Measurements from ENCODE around the gene CHST13.
"Not testable (repeated sequence)": the region's sequence is repeated elsewhere in the genome, so short reads cannot be mapped to it uniquely, and the experiment has no call there.

Gene CHST13

GRCh38 chr3:126530171-126531050 is 6.5 kb downstream of the CHST13 start:
- no peak overlapping the region for H3K4me3 ChIP-seq (ENCODE audit: low read depth in 1 of 2, low read length in 2 of 2)
- H3K9ac ChIP-seq (ENCODE audit: low read depth, low read length) = no peak overlapping the region
- H4K20me1 ChIP-seq (ENCODE audit: insufficient read depth, low read length) = no peaks in the 10 kb centered on the region
- peaks cover 3% of the 10 kb centered on the region for H3K27me3 ChIP-seq (ENCODE audit: insufficient read depth, low read length, poor library complexity)
- no peak overlapping the region for H2AFZ ChIP-seq (ENCODE audit: low read depth, low read length)
- DNase-seq (no peak), ATAC-seq (ENCODE audit: insufficient read depth, low read depth) (no peak)
- no peaks in the 10 kb centered on the region for H3K36me3 ChIP-seq (ENCODE audit: insufficient read depth, low read length)
- no peaks in the 10 kb centered on the region for H3K9me3 ChIP-seq (ENCODE audit: insufficient read depth, low read length, severe bottlenecking)
- H3K27ac ChIP-seq (ENCODE audit: low read length) = no peak overlapping the region
- no peaks in the 10 kb centered on the region for H3K4me1 ChIP-seq (ENCODE audit: insufficient read depth, low read length)
- no peak for TF ChIP-seq EZH2 (IDR thresholded peaks at IDR 0.05; ENCODE audit: borderline replicate concordance, low read depth, low read length, severe bottlenecking)
- no peak for TF ChIP-seq CTCF (IDR thresholded peaks at IDR 0.05; ENCODE audit: borderline replicate concordance, extremely low read depth, low read length, poor library complexity, severe bottlenecking)
- no peaks in the 10 kb centered on the region for H3K79me2 ChIP-seq (ENCODE audit: insufficient read depth, low read length)
- H3K4me2 ChIP-seq (ENCODE audit: insufficient read depth, low read length) = no peak overlapping the region

DNA sequence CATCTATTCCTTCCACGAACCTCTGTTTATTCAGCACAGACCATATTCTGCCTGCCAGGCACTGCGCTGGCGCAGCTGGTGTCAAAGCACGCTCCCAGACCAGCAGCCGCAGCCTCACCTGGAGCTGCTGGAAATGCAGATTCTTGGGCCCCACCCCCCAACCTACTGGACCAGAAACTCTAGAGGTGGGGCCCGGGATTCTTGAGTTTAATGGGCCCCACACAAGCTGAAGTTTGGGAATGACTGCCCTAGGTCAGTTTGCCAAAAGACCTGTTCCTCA is 7.0 kb downstream of the CHST13 start:
- Histone ChIP-seq H3K79me2 (ENCODE audit: insufficient read depth, low read length) (no peaks in the 10 kb centered on the region), H4K20me1 (ENCODE audit: insufficient read depth, low read length) (no peaks in the 10 kb centered on the region; the same call in 1 of the 2 replicates), H3K9ac (ENCODE audit: low read depth, low read length) (no peak overlapping the region), H3K9me3 (ENCODE audit: insufficient read depth, low read length, severe bottlenecking) (no peaks in the 10 kb centered on the region), H3K27ac (ENCODE audit: low read length) (no peak overlapping the region), H2AFZ (ENCODE audit: low read depth, low read length) (no peak overlapping the region), H3K4me1 (ENCODE audit: insufficient read depth, low read length) (no peaks in the 10 kb centered on the region), H3K36me3 (ENCODE audit: insufficient read depth, low read length) (no peaks in the 10 kb centered on the region), H3K4me2 (ENCODE audit: insufficient read depth, low read length) (no peak overlapping the region), H3K4me3 (ENCODE audit: low read depth in 1 of 2, low read length in 2 of 2) (no peak overlapping the region), H3K27me3 (ENCODE audit: insufficient read depth, low read length, poor library complexity) (peaks cover 3% of the 10 kb centered on the region)
- DNase-seq = no peak
- no peak for ATAC-seq (ENCODE audit: insufficient read depth, low read depth)
- no peak for TF ChIP-seq EZH2 (IDR thresholded peaks at IDR 0.05; ENCODE audit: borderline replicate concordance, low read depth, low read length, severe bottlenecking)
- TF ChIP-seq CTCF (IDR thresholded peaks at IDR 0.05; ENCODE audit: borderline replicate concordance, extremely low read depth, low read length, poor library complexity, severe bottlenecking) = no peak

DNA sequence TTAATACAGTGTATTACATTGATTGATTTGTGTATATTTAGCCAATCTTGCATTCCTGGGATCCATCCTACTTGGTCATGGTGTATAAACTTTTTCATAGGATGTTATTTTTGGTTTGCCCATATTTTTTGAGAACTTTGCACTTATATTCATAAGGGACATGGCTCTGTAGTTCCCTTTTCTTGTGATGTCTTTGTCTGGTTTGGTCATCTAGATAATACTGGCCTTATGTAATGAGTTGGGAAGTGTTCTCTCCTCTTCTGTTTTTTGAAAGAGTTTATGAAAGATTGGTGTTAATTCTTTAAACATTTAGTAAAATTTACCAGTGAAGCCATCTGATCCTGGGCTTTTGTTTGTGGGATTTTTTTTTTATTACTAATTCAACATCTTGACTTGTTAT is 9.6 kb downstream of the CHST13 start:
- no peak for TF ChIP-seq CTCF (IDR thresholded peaks at IDR 0.05; ENCODE audit: borderline replicate concordance, extremely low read depth, low read length, poor library complexity, severe bottlenecking)
- TF ChIP-seq EZH2 (IDR thresholded peaks at IDR 0.05; ENCODE audit: borderline replicate concordance, low read depth, low read length, severe bottlenecking) = no peak
- no peaks in the 10 kb centered on the region for H3K9me3 ChIP-seq (ENCODE audit: insufficient read depth, low read length, severe bottlenecking)
- no peaks in the 10 kb centered on the region for H3K4me1 ChIP-seq (ENCODE audit: insufficient read depth, low read length)
- peaks cover 3% of the 10 kb centered on the region for H3K27me3 ChIP-seq (ENCODE audit: insufficient read depth, low read length, poor library complexity)
- H3K79me2 ChIP-seq (ENCODE audit: insufficient read depth, low read length) = no peaks in the 10 kb centered on the region
- ATAC-seq (ENCODE audit: insufficient read depth, low read depth) = no peak
- no peak overlapping the region for H3K27ac ChIP-seq (ENCODE audit: low read length)
- H2AFZ ChIP-seq (ENCODE audit: low read depth, low read length) = no peak overlapping the region
- H3K9ac ChIP-seq (ENCODE audit: low read depth, low read length) = no peak overlapping the region
- DNase-seq = no peak
- no peak overlapping the region for H3K4me3 ChIP-seq (ENCODE audit: low read depth in 1 of 2, low read length in 2 of 2)
- H3K36me3 ChIP-seq (ENCODE audit: insufficient read depth, low read length) = no peaks in the 10 kb centered on the region
- no peak overlapping the region for H3K4me2 ChIP-seq (ENCODE audit: insufficient read depth, low read length)
- no peaks in the 10 kb centered on the region; the same call in 1 of the 2 replicates for H4K20me1 ChIP-seq (ENCODE audit: insufficient read depth, low read length)

DNA sequence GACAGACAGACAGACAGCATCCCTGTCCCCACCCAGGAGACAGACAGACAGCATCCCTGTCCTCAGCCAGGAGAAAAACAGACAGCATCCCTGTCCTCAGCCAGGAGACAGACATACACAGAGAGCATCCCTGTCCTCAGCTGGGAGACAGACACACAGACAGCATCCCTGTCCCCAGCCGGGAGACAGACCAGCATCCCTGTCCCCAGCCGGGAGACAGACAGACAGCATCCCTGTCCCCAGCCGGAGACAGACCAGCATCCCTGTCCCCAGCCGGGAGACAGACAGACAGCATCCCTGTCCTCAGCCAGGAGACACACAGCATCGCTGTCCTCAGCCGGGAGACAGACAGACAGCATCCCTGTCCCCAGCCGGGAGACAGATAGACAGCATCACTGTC is 10.8 kb downstream of the CHST13 start:
- H3K4me3 ChIP-seq (ENCODE audit: low read depth in 1 of 2, low read length in 2 of 2); H3K36me3 ChIP-seq (ENCODE audit: insufficient read depth, low read length); H3K9ac ChIP-seq (ENCODE audit: low read depth, low read length); H3K9me3 ChIP-seq (ENCODE audit: insufficient read depth, low read length, severe bottlenecking); H3K4me1 ChIP-seq (ENCODE audit: insufficient read depth, low read length); H3K27ac ChIP-seq (ENCODE audit: low read length); H2AFZ ChIP-seq (ENCODE audit: low read depth, low read length); H3K4me2 ChIP-seq (ENCODE audit: insufficient read depth, low read length); H3K79me2 ChIP-seq (ENCODE audit: insufficient read depth, low read length); H4K20me1 ChIP-seq (ENCODE audit: insufficient read depth, low read length); DNase-seq; ATAC-seq (ENCODE audit: insufficient read depth, low read depth); H3K27me3 ChIP-seq (ENCODE audit: insufficient read depth, low read length, poor library complexity): not testable (repeated sequence)
